HepG2 (cell line): ENCODE results near the gene ELMO2. TPM values are rescaled to one million over a fixed set of nuclear protein-coding genes. Genes with fewer than 3 reads are reported as not detected.
A peak's percentile ranks its signal among the peaks of the same experiment; 100 is the strongest.

Experiments used
- ATAC-seq: fragments of 200-7000 bp; cut with Tn5 transposase; 3 replicates; pipeline ENCODE4 v1.9.1; 2020; ENCODE audit warnings: mild to moderate bottlenecking, moderate library complexity
- BruUV-seq: library from RNA; stranded (reverse); fragments of 400-500 nt; replicated peaks from 2 replicates; lab custom pipeline; 2021; lab: Mats Ljungman, UMichigan
- CTCF ChIA-PET: fragments of 300-600 bp; formaldehyde crosslinking; extraction: SDS; loops from one replicate; lab custom pipeline; 2021; ENCODE audit warnings: low total read pairs, inconsistent platforms, low intra/inter-chr PET ratio; lab: Yijun Ruan, JAX
- POLR2A ChIA-PET: fragments of 350-600 bp; sonication (Branson Sonifier 250); formaldehyde crosslinking; loops from one replicate; lab custom pipeline; 2020; ENCODE audit warnings: antibody characterized with exemption, inconsistent platforms; lab: Yijun Ruan, JAX
- DNase-seq: peaks from one replicate; pipeline ENCODE4 v3.0.0-alpha.2; 2015; ENCODE audit warnings: low spot score
- FAIRE-seq: peaks from 3 replicates; lab custom pipeline; 2011; peaks lifted over from hg19 to GRCh38; lab: Jason Lieb, UNC
- H2AFZ ChIP-seq: one replicate; pipeline ENCODE4 v1.6.1; 2011; ENCODE audit warnings: low read length, inconsistent platforms
- H3K27ac ChIP-seq: fragments of 300-600 bp; 3 replicates; pipeline ENCODE4 v1.8.0; 2011; ENCODE audit warnings: mixed run types, mild to moderate bottlenecking, mixed read lengths, low read length, inconsistent platforms; ENCODE audit not compliant: insufficient read depth; ENCODE audit errors: extremely low read length
- H3K27me3 ChIP-seq, 2 experiments: fragments of 200-600 bp in 1 of 2; 2 replicates in 1 of 2; 3 replicates in 1 of 2; pipeline versions ENCODE4 v1.6.0 to v1.8.0; 2011; ENCODE audit warnings: low read length in 2 of 2, mild to moderate bottlenecking in 2 of 2, moderate library complexity in 2 of 2, inconsistent platforms in 1 of 2; ENCODE audit not compliant: insufficient read depth in 2 of 2, control insufficient read depth in 1 of 2
- H3K36me3 ChIP-seq, 2 experiments: fragments of 200-600 bp in 1 of 2; replicated peaks in 1 of 2; 2 replicates in 1 of 2; 3 replicates in 1 of 2; pipeline versions ENCODE4 v1.5.1 to v1.8.0; 2011; ENCODE audit warnings: low read length in 2 of 2, inconsistent platforms in 1 of 2; ENCODE audit not compliant: insufficient read depth in 2 of 2, control insufficient read depth in 1 of 2
- H3K4me1 ChIP-seq: 2 replicates; pipeline ENCODE4 v1.5.1; 2012; ENCODE audit warnings: low read length, inconsistent platforms; ENCODE audit not compliant: insufficient read depth
- H3K4me2 ChIP-seq: 2 replicates; pipeline ENCODE4 v1.6.0; 2011; ENCODE audit warnings: low read depth, low read length, inconsistent platforms
- H3K4me3 ChIP-seq, 3 experiments: fragments of 200-600 bp in 1 of 3; sonication (generic), shearing (Covaris generic) in 1 of 3; replicated peaks in 1 of 3; 2 replicates each; pipeline ENCODE4 v1.5.1; 2011 to 2016; ENCODE audit warnings: low read length in 3 of 3, inconsistent platforms in 2 of 3, low read depth in 2 of 3, mild to moderate bottlenecking in 2 of 3, control low read depth in 1 of 3, mixed read lengths in 1 of 3; ENCODE audit not compliant: insufficient read depth in 1 of 3
- H3K79me2 ChIP-seq: one replicate; pipeline ENCODE4 v1.6.1; 2011; ENCODE audit warnings: low read length, inconsistent platforms; ENCODE audit not compliant: insufficient read depth
- H3K9ac ChIP-seq: 2 replicates; pipeline ENCODE4 v1.6.0; 2011; ENCODE audit warnings: mild to moderate bottlenecking, low read depth, low read length, inconsistent platforms; ENCODE audit not compliant: insufficient read depth
- H3K9me3 ChIP-seq: 2 replicates; pipeline ENCODE4 v1.5.1; 2012; ENCODE audit warnings: mild to moderate bottlenecking, low read length
- H4K20me1 ChIP-seq: 2 replicates; pipeline ENCODE4 v1.6.0; 2011; ENCODE audit warnings: inconsistent platforms, mild to moderate bottlenecking, low read length, moderate library complexity; ENCODE audit not compliant: insufficient read depth
- GPBP1L1 ChIP-seq: sonication (generic); formaldehyde crosslinking; IDR thresholded peaks from 2 replicates; pipeline ENCODE4 v1.5.0; 2020; ENCODE audit warnings: mild to moderate bottlenecking, missing genetic modification reagents
- MED1 ChIP-seq: sonication (generic); formaldehyde crosslinking; IDR thresholded peaks from 2 replicates; pipeline ENCODE4 v1.4.0; 2020; ENCODE audit warnings: missing genetic modification reagents
- MTA1 ChIP-seq: sonication (generic); formaldehyde crosslinking; IDR thresholded peaks from 2 replicates; pipeline ENCODE4 v1.4.0; 2020; ENCODE audit warnings: missing genetic modification reagents, mild to moderate bottlenecking, borderline replicate concordance
- PAWR ChIP-seq: sonication (generic); formaldehyde crosslinking; IDR thresholded peaks from 2 replicates; pipeline ENCODE4 v1.4.0; 2020; ENCODE audit warnings: missing genetic modification reagents, mild to moderate bottlenecking, borderline replicate concordance
- ZBTB4 ChIP-seq: sonication (generic); formaldehyde crosslinking; IDR thresholded peaks from 2 replicates; pipeline ENCODE4 v1.4.0; 2020; ENCODE audit warnings: missing genetic modification reagents, mild to moderate bottlenecking, borderline replicate concordance
- ZMAT5 ChIP-seq: sonication (generic); formaldehyde crosslinking; IDR thresholded peaks from 2 replicates; pipeline ENCODE4 v1.5.0; 2020; ENCODE audit warnings: mild to moderate bottlenecking, low read depth, missing genetic modification reagents, borderline replicate concordance
- ZNF142 ChIP-seq: sonication (generic); formaldehyde crosslinking; IDR thresholded peaks from 2 replicates; pipeline ENCODE4 v1.4.0; 2020; ENCODE audit warnings: missing genetic modification reagents
- ZNF232 ChIP-seq: sonication (generic); formaldehyde crosslinking; IDR thresholded peaks from 2 replicates; pipeline ENCODE4 v1.4.0; 2020; ENCODE audit warnings: missing genetic modification reagents, borderline replicate concordance
- ZNF292 ChIP-seq: sonication (generic); formaldehyde crosslinking; IDR thresholded peaks from 2 replicates; pipeline ENCODE4 v1.8.1; 2022; ENCODE audit warnings: mild to moderate bottlenecking, low read depth, missing genetic modification reagents, borderline replicate concordance
- ZNF367 ChIP-seq: sonication (generic); formaldehyde crosslinking; IDR thresholded peaks from 2 replicates; pipeline ENCODE4 v1.4.0; 2020; ENCODE audit warnings: missing genetic modification reagents, borderline replicate concordance
- ZSCAN21 ChIP-seq: sonication (generic); formaldehyde crosslinking; IDR thresholded peaks from 2 replicates; pipeline ENCODE4 v1.8.0; 2022; ENCODE audit warnings: mild to moderate bottlenecking, missing genetic modification reagents, moderate library complexity, borderline replicate concordance
- WGBS: methylation state at CpG from one replicate; pipeline ENCODE4 v1.1.6; 2017; ENCODE audit warnings: low lambda C conversion rate; 5-methylcytosine and 5-hydroxymethylcytosine counted together
- in situ Hi-C: cut with HindIII; loops from 2 replicates; pipeline ENCODE4 v1.10.0; 2017; ENCODE audit warnings: low pct_unique_long_range_greater_than_20kb; ENCODE audit not compliant: extremely low pct_ligation_motif_present
- intact Hi-C: fragments of 100-400 bp; cut with micrococcal nuclease; formaldehyde crosslinking; loops from one replicate; pipeline ENCODE4 v1.10.0; 2022; ENCODE audit not compliant: unreplicated experiment
- polyA plus RNA-seq, 8 experiments: library from polyadenylated mRNA; depleted of rRNA in 3 of 8; stranded (reverse) in 7 of 8; unstranded in 1 of 8; fragments of >200 nt; fragmentation: Illumina TruSeq in 4 of 8; extraction: Trizol in 4 of 8; gene quantifications; 2 replicates each; pipeline versions ENCODE4 v1.2.1 to v1.2.3, GENCODE V29; 2011 to 2016; ENCODE audit warnings: low read depth in 4 of 8, missing spikeins in 1 of 8, mixed read lengths in 1 of 8; ENCODE audit not compliant: insufficient read depth in 1 of 8
- total RNA-seq, 5 experiments: library from RNA; depleted of rRNA; stranded (reverse); fragments of >200 nt; fragmentation: Illumina TruSeq; extraction: Trizol; gene quantifications; 2 replicates each; pipeline ENCODE4 v1.2.3, GENCODE V29; 2016; ENCODE audit warnings: low read depth in 1 of 5

The ELMO2 gene
- total and polyA plus RNA-seq, 2 of the 13 experiments (the other 11 are each of a cell fraction or from before 2014, with no cell fraction given), result 30.6 to 35.7 TPM

GRCh38 chr20:46406986-46407670, 713 bp upstream of the ELMO2 start:
- ATAC-seq (peak; percentile 37), DNase-seq (peak; percentile 47), FAIRE-seq (no peak)
- Histone ChIP-seq H3K4me3 (peak overlapping the region; percentile 56 to 98 (median 90)), H3K27ac (no peak overlapping the region), H3K9ac (peak overlapping the region; percentile 40), H3K36me3 (no peaks in the 10 kb centered on the region), H3K27me3 (no peaks in the 10 kb centered on the region; a peak in 1 of 5 replicates), H3K4me1 (peaks cover 84% of the 10 kb centered on the region), H4K20me1 (peaks cover 5% of the 10 kb centered on the region; the same call in 1 of the 2 replicates), H3K9me3 (no peaks in the 10 kb centered on the region), H2AFZ (peak overlapping the region; percentile 67), H3K4me2 (peak overlapping the region; percentile 93), H3K79me2 (peaks cover 30% of the 10 kb centered on the region)
- in situ Hi-C loops, result no loop called here
- TSS peak; percentile 58 for BruUV-seq
- intact Hi-C loops, result loop anchor here (1.0 kb wide), 2 partner anchors 44 to 281 kb away; no protein-coding TSS in a partner anchor
- ChIA-PET CTCF (no interaction called here), POLR2A (interaction anchor here (0.6 to 1.2 kb wide), 8 partner anchors 17 to 434 kb away, joined by 3 to 4 read pairs (median 3); no protein-coding TSS in a partner anchor)
- WGBS, result 7% methylated on average over 26 of the region's 26 CpGs
- TF ChIP-seq ZNF367 (CRISPR knock-in tag) (no peak), MTA1 (peak; percentile 67; the same call in 1 of the 2 replicates), MED1 (0 out of 2 replicates have a peak, but pooled peaks have one; percentile 17), ZNF142 (CRISPR knock-in tag) (no peak), GPBP1L1 (CRISPR knock-in tag) (no peak), PAWR (CRISPR knock-in tag) (peak; percentile 37; the same call in 1 of the 2 replicates), ZNF232 (CRISPR knock-in tag) (peak; percentile 8; the same call in 1 of the 2 replicates), ZBTB4 (CRISPR knock-in tag) (peak; percentile 52; the same call in 1 of the 2 replicates), ZMAT5 (no peak), ZSCAN21 (peak; percentile 44; the same call in 1 of the 2 replicates), ZNF292 (CRISPR knock-in tag) (peak; percentile 49; the same call in 1 of the 2 replicates)
